Esophagus muscularis mucosa (tissue), 4 donors: ENCODE measurements around the gene PTGIS. TPM values are rescaled to one million over a fixed set of nuclear protein-coding genes. Genes with fewer than 3 reads are reported as not detected.

Source experiments
- DNase-seq: peaks from one replicate; pipeline ENCODE4 v3.0.0-alpha.2; 2017; ENCODE audit errors: extremely low spot score
- H3K27ac ChIP-seq, 4 donors: fragments of 200-600 bp; sonication (generic); replicated peaks in 1 of 4; 1 replicate in 3 of 4; 2 replicates in 1 of 4; pipeline ENCODE4 v1.5.1; 2016 to 2019; ENCODE audit warnings: mild to moderate bottlenecking in 1 of 4
- H3K27me3 ChIP-seq, 4 donors: fragments of 200-600 bp; sonication (generic); one replicate each; pipeline versions ENCODE4 v1.5.1 to v1.6.0; 2016 to 2019
- H3K36me3 ChIP-seq, 4 donors: fragments of 200-600 bp; sonication (generic); one replicate each; pipeline ENCODE4 v1.5.1; 2016 to 2019
- H3K4me1 ChIP-seq, 4 donors: fragments of 200-600 bp; sonication (generic); one replicate each; pipeline ENCODE4 v1.5.1; 2016 to 2019
- H3K4me3 ChIP-seq, 4 donors: fragments of 200-600 bp; sonication (generic); 1 replicate in 2 of 4; 2 replicates in 2 of 4; pipeline ENCODE4 v1.5.1; 2016 to 2019; ENCODE audit warnings: mild to moderate bottlenecking in 4 of 4, moderate library complexity in 1 of 4
- H3K9me3 ChIP-seq, 4 donors: fragments of 200-600 bp; sonication (generic); 1 replicate in 3 of 4; 2 replicates in 1 of 4; pipeline ENCODE4 v1.5.1; 2016 to 2019
- EP300 ChIP-seq: sonication (generic); formaldehyde crosslinking; IDR thresholded peaks from one replicate; pipeline ENCODE4 v1.6.1; 2017; ENCODE audit warnings: antibody characterized with exemption
- POLR2A ChIP-seq: fragments of 450-650 bp; IDR thresholded peaks from one replicate; pipeline ENCODE4 v1.6.1; 2017; ENCODE audit warnings: antibody characterized with exemption, moderate library complexity, mild to moderate bottlenecking, low read depth
- POLR2AphosphoS5 ChIP-seq, 2 donors: sonication (generic); formaldehyde crosslinking; IDR thresholded peaks; one replicate each; pipeline ENCODE4 v1.6.1; 2017; ENCODE audit warnings: antibody characterized with exemption in 2 of 2
- WGBS: methylation state at CpG from one replicate; pipeline ENCODE4 v1.1.5; 2018; 5-methylcytosine and 5-hydroxymethylcytosine counted together
- intact Hi-C: fragments of 100-400 bp; cut with DNase I; formaldehyde crosslinking; loops from one replicate; pipeline ENCODE4 v1.15.1; 2023
- total RNA-seq, 4 donors: library from RNA; depleted of rRNA; stranded (reverse); fragments of >200 nt; gene quantifications; one replicate each; pipeline versions ENCODE4 v1.1.0 to v1.2.1, GENCODE V29; 2016
- TF ChIP-seq, protein P1 (sequence below), 3 experiments: fragments of 200-600 bp in 2 of 3; fragments of 450-650 bp in 1 of 3; sonication (generic) in 2 of 3; IDR thresholded peaks; one replicate each; pipeline ENCODE4 v1.5.1; 2017 to 2019; ENCODE audit warnings: antibody characterized with exemption in 3 of 3, mild to moderate bottlenecking in 2 of 3, moderate library complexity in 1 of 3

Gene PTGIS
- total RNA-seq, 4 donors from 2014 or later = 107 to 217 (median 130) TPM

DNA sequence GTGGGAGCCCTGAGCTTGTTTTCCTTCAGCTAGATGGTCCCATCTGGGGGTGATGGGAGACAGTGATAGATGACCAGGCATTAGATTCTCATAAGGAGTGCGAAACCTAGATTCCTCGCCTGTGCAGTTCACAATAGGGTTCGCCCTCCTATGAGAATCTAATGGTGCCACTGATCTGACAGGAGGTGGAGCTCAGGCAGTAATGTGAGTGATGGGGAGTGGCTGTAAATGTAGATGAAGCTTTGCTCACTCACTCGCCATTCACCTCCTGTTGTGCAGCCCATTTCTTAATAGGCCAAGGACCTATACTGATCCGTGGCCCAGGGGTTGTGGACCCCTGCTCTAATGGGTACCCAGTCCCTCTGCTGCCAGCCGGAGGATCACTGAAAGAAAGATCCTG is 64.8 kb downstream of the PTGIS start:
- no peak overlapping the region for H3K27ac ChIP-seq
- intact Hi-C loops = no loop called here

DNA sequence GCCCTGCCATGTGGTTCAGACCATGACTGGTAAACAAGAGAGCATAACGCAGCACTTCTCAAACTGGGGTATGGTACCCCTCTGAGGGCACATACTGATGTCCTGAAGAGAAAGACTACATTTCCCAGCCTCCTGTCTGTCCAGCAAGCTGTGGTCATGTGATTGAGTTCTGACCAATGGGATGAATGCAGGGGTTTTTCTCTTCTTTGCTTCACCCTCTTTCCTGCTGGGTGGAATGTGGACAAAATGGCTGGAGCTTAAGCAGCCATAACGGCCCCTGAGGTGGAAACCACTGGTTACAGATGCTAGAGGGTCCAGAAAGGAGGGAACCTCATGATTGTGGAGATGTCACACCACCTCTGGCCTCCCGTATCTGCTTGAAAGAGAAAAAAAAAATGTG is 66.0 kb downstream of the PTGIS start:
- no peak for DNase-seq
- H3K9me3 ChIP-seq = no peaks in the 10 kb centered on the region
- no peak overlapping the region for H3K27ac ChIP-seq
- TF ChIP-seq, protein P1, sequence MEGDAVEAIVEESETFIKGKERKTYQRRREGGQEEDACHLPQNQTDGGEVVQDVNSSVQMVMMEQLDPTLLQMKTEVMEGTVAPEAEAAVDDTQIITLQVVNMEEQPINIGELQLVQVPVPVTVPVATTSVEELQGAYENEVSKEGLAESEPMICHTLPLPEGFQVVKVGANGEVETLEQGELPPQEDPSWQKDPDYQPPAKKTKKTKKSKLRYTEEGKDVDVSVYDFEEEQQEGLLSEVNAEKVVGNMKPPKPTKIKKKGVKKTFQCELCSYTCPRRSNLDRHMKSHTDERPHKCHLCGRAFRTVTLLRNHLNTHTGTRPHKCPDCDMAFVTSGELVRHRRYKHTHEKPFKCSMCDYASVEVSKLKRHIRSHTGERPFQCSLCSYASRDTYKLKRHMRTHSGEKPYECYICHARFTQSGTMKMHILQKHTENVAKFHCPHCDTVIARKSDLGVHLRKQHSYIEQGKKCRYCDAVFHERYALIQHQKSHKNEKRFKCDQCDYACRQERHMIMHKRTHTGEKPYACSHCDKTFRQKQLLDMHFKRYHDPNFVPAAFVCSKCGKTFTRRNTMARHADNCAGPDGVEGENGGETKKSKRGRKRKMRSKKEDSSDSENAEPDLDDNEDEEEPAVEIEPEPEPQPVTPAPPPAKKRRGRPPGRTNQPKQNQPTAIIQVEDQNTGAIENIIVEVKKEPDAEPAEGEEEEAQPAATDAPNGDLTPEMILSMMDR (IDR thresholded peaks at IDR 0.05) = no peak
- H3K4me3 ChIP-seq = no peak overlapping the region
- H3K36me3 ChIP-seq = peaks cover 0 to 7% (median under 1%) of the 10 kb centered on the region in 4 donors
- 60% methylated on average over 3 of the region's 3 CpGs for WGBS
- no peaks in the 10 kb centered on the region for H3K27me3 ChIP-seq
- peaks cover 0 to 4% (median 2%) of the 10 kb centered on the region in 4 donors for H3K4me1 ChIP-seq
- intact Hi-C loops = no loop called here

More for the DNA sequence above, 64.8 kb downstream of the PTGIS start:
- Histone ChIP-seq H3K36me3 (peaks cover 0 to 20% (median 5%) of the 10 kb centered on the region in 4 donors), H3K9me3 (no peaks in the 10 kb centered on the region), H3K27me3 (no peaks in the 10 kb centered on the region), H3K4me1 (peaks cover 0 to 14% (median 7%) of the 10 kb centered on the region in 4 donors), H3K4me3 (no peak overlapping the region)
- no peak for DNase-seq
- no peak for TF ChIP-seq EP300
- TF ChIP-seq POLR2AphosphoS5 (IDR thresholded peaks at IDR 0.05) = no peak
- TF ChIP-seq POLR2A = no peak
- TF ChIP-seq, protein P1 (IDR thresholded peaks at IDR 0.05) = no peak
- 72% methylated on average over 6 of the region's 6 CpGs for WGBS

DNA sequence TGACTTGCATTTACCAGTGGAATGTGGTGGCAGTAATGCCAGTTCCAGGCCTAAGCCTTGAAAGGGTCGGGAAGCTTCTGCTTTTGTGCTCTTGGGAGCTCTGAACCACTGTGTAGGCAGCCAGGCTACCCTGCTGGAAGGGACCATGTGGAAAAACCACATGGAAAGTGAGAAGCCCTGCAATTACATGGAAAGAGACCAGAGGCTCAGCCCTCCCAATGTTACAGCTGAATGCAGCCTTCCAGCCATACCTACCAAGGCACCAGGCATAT is 70.6 kb downstream of the PTGIS start:
- H3K4me1 ChIP-seq = no peaks in the 10 kb centered on the region
- no peaks in the 10 kb centered on the region for H3K9me3 ChIP-seq
- H3K4me3 ChIP-seq = no peak overlapping the region
- H3K36me3 ChIP-seq = no peaks in the 10 kb centered on the region
- intact Hi-C loops = no loop called here
- DNase-seq = no peak
- WGBS = 43% methylated on average over 1 of the region's 1 CpG
- TF ChIP-seq, protein P1 (IDR thresholded peaks at IDR 0.05) = no peak
- TF ChIP-seq EP300 = no peak
- TF ChIP-seq POLR2A = no peak
- TF ChIP-seq POLR2AphosphoS5 (IDR thresholded peaks at IDR 0.05) = no peak
- H3K27me3 ChIP-seq = no peaks in the 10 kb centered on the region
- no peak overlapping the region for H3K27ac ChIP-seq

DNA sequence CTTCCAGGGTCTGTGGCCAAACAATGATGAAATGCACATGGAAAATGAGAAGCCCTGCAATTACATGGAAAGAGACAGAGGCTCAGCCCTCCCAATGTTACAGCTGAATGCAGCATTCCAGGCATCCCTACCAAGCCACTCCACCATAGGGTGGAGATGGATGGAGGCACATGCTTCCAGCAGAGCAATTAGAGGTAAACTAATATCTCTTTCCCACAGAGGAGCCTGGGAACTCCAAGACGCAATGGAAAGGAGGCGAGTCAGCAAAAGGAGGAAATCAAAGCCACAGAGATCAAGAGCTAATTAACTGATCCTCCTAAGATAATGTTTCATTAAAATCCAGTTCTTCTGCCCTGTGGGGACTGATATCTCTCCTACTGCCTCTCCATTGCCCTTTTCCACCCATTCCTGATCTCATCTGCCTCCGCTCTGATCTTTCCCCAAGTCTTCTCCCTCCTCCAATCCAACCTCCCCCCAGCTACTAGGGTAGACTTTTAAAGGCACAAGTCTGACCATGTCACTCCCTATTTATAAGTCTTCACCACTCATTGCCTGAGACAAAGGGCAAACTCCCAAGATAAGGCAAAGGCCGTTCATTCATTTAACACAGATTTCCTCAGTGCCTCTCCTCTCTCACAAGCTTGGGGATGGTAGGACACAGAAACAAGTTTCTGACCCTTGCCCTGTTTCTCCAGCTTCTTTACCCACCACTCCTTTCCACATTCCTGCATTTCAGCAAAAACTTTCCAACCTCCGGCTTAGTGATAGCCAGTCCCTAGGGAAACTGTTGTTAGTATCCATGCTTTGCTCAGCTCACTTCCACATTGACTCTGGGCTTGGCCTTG is 71.2 kb downstream of the PTGIS start:
- TF ChIP-seq EP300 = no peak
- TF ChIP-seq POLR2A = no peak
- no peak for TF ChIP-seq POLR2AphosphoS5 (IDR thresholded peaks at IDR 0.05)
- TF ChIP-seq, protein P1 (IDR thresholded peaks at IDR 0.05) = no peak
- Histone ChIP-seq H3K27ac (no peak overlapping the region), H3K27me3 (no peaks in the 10 kb centered on the region), H3K9me3 (no peaks in the 10 kb centered on the region), H3K4me3 (no peak overlapping the region), H3K36me3 (no peaks in the 10 kb centered on the region), H3K4me1 (no peaks in the 10 kb centered on the region)
- DNase-seq = no peak
- 78% methylated on average over 5 of the region's 5 CpGs for WGBS
- intact Hi-C loops = no loop called here

DNA sequence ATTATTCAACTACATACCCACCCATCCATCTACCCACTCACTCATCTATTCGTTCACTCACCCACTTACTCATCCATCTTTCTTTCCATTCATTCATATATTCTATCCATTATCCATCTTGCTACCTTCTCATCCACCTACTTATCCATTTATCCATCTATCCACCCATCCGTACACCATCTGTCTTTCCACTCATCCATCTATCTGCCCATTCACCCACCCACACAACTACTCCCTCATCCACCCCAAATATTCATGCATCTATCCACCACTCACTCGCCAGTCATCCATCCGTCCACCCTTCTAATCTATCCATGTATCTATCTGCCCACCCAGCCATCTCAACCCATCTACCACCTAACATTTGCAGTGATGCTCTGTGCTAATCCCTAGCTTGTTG is 71.9 kb downstream of the PTGIS start:
- Histone ChIP-seq H3K27ac (no peak overlapping the region), H3K4me3 (no peak overlapping the region), H3K27me3 (no peaks in the 10 kb centered on the region), H3K4me1 (no peaks in the 10 kb centered on the region), H3K36me3 (no peaks in the 10 kb centered on the region), H3K9me3 (no peaks in the 10 kb centered on the region)
- no peak for DNase-seq
- TF ChIP-seq POLR2AphosphoS5 (IDR thresholded peaks at IDR 0.05) = no peak
- TF ChIP-seq EP300 = no peak
- intact Hi-C loops = no loop called here
- WGBS = 87% methylated on average over 4 of the region's 4 CpGs
